ENCODE results near the gene TRIML1. TPM values are rescaled to one million over a fixed set of nuclear protein-coding genes. Genes with fewer than 3 reads are reported as not detected.

TRIML1 gene
- total RNA-seq, 1 experiment from 2014 or later, result not detected

GRCh38 chr4:188178806-188179205, 39.6 kb downstream of the TRIML1 start:
- Histone ChIP-seq H4K20me1 (ENCODE audit: insufficient read depth) (no peaks in the 10 kb centered on the region), H3K79me2 (ENCODE audit: insufficient read depth, low read length) (no peaks in the 10 kb centered on the region), H3K9me2 (ENCODE audit: insufficient read depth) (no peaks in the 10 kb centered on the region; the same call in 1 of the 2 replicates), H3K27ac (ENCODE audit: low read depth, low read length) (no peak overlapping the region), H3K9me3 (ENCODE audit: control insufficient read depth in 1 of 2, insufficient read depth in 1 of 2, low read depth in 1 of 2, low read length in 2 of 2) (no peaks in the 10 kb centered on the region), H3K36me3 (ENCODE audit: control insufficient read depth in 1 of 2, insufficient read depth in 2 of 2, low read length in 2 of 2) (no peaks in the 10 kb centered on the region), H2AFZ (ENCODE audit: low read depth, low read length, poor library complexity, severe bottlenecking) (no peak overlapping the region), H3K9ac (ENCODE audit: low read length) (no peak overlapping the region), H3K4me2 (ENCODE audit: low read length) (no peak overlapping the region), H3K4me1 (ENCODE audit: control insufficient read depth in 1 of 2, insufficient read depth in 2 of 2, low read length in 2 of 2) (no peaks in the 10 kb centered on the region), H3K4me3 (replicated peaks in 1 of 2; ENCODE audit: low read depth in 1 of 2, low read length in 2 of 2) (no peak overlapping the region), H3K27me3 (ENCODE audit: insufficient read depth, low read length) (no peaks in the 10 kb centered on the region)
- ChIA-PET RAD21 (ENCODE audit: low non-redundant PET in 1 of 2, low total read pairs in 2 of 2, uncharacterized antibody in 2 of 2, unreplicated experiment in 2 of 2) (no interaction called here), POLR2A (no interaction called here), CTCF (no interaction called here)
- intact Hi-C loops (cut with micrococcal nuclease), result no loop called here
- ATAC-seq, result no peak
- TF ChIP-seq ZBTB33 (IDR thresholded peaks at IDR 0.05; ENCODE audit: extremely low read depth, insufficient replicate concordance, low read length), result no peak
- no peak for TF ChIP-seq POLR2AphosphoS5 (IDR thresholded peaks at IDR 0.05; ENCODE audit: low read depth, low read length)
- TF ChIP-seq ELF1 (IDR thresholded peaks at IDR 0.05; ENCODE audit: borderline replicate concordance, low read depth), result no peak
- TF ChIP-seq SRF (IDR thresholded peaks at IDR 0.05; ENCODE audit: low read depth), result no peak
- TF ChIP-seq EGR1 (IDR thresholded peaks at IDR 0.05; ENCODE audit: low read depth), result no peak
- TF ChIP-seq ATF3 (IDR thresholded peaks at IDR 0.05), result no peak
- no peak for TF ChIP-seq POLR2A (IDR thresholded peaks at IDR 0.05; ENCODE audit: borderline replicate concordance, extremely low read depth, insufficient read depth, insufficient read length)
- no peak for TF ChIP-seq YY1 (IDR thresholded peaks at IDR 0.05; ENCODE audit: extremely low read depth, insufficient replicate concordance, low read depth, low read length)
- TF ChIP-seq TCF7L2 (IDR thresholded peaks at IDR 0.05; ENCODE audit: borderline replicate concordance, extremely low read depth, insufficient read depth, insufficient read length), result no peak
- no peak for TF ChIP-seq CTCF (IDR thresholded peaks at IDR 0.05 in 2 of 3, conservative IDR thresholded peaks at IDR 0.05 in 1 of 3; ENCODE audit: borderline replicate concordance in 1 of 3, insufficient read depth in 1 of 3, low read depth in 2 of 3, low read length in 2 of 3)
- TF ChIP-seq FOSL1 (IDR thresholded peaks at IDR 0.05; ENCODE audit: low read depth), result no peak
- no peak for TF ChIP-seq RAD21 (IDR thresholded peaks at IDR 0.05; ENCODE audit: low read depth)
- TF ChIP-seq SIN3A (IDR thresholded peaks at IDR 0.05; ENCODE audit: low read depth), result no peak
- BruUV-seq (replicated peaks), result no TSS peak
- no peak for DNase-seq (ENCODE audit: low read depth, low spot score)

Measured in HCT116 (cell line).